HEK293 (cell line): ENCODE results near the gene MEF2C.

Source experiments
- CTCF ChIA-PET: fragments of 350-600 bp; formaldehyde crosslinking; extraction: SDS; loops from one replicate; lab custom pipeline; 2021; ENCODE audit warnings: antibody characterized with exemption; lab: Yijun Ruan, JAX
- POLR2A ChIA-PET: fragments of 300-600 bp; formaldehyde crosslinking; extraction: SDS; loops from one replicate; lab custom pipeline; 2020; ENCODE audit warnings: antibody characterized with exemption, inconsistent platforms; lab: Yijun Ruan, JAX
- H3K27ac ChIP-seq: fragments of 200-500 bp; sonication (Bioruptor generic); 2 replicates; pipeline ENCODE4 v1.5.1; 2014; ENCODE audit warnings: low read depth, low read length, control low read depth, inconsistent platforms; ENCODE audit errors: extremely low read depth
- H3K36me3 ChIP-seq, 2 experiments: fragments of 200-500 bp in 1 of 2; sonication (Bioruptor generic) in 1 of 2; 1 replicate in 1 of 2; 2 replicates in 1 of 2; pipeline ENCODE4 v1.5.1; 2014 to 2017; ENCODE audit warnings: inconsistent platforms in 2 of 2, low read length in 2 of 2; ENCODE audit not compliant: control insufficient read depth in 2 of 2, insufficient read depth in 1 of 2
- H3K4me1 ChIP-seq: fragments of 200-500 bp; sonication (Bioruptor generic); 2 replicates; pipeline ENCODE4 v1.5.1; 2014; ENCODE audit warnings: mild to moderate bottlenecking, low read length, inconsistent platforms; ENCODE audit not compliant: control insufficient read depth, insufficient read depth
- H3K4me3 ChIP-seq: 2 replicates; pipeline ENCODE4 v1.5.1; 2011; ENCODE audit warnings: low read depth, mild to moderate bottlenecking, control low read depth, low read length, moderate library complexity
- H3K9me3 ChIP-seq: fragments of 200-500 bp; sonication (Bioruptor generic); 2 replicates; pipeline ENCODE4 v1.5.1; 2014; ENCODE audit warnings: low read depth, low read length, inconsistent platforms; ENCODE audit not compliant: control insufficient read depth, insufficient read depth
- OSR2 ChIP-seq: fragments of 450-650 bp; formaldehyde crosslinking; IDR thresholded peaks from 2 replicates; pipeline ENCODE4 v1.5.1; 2016; ENCODE audit warnings: missing biosample characterization, missing genetic modification characterization
- SETDB1 ChIP-seq: IDR thresholded peaks from one replicate; pipeline ENCODE4 v1.6.1; 2017; ENCODE audit warnings: mild to moderate bottlenecking, low read length, moderate library complexity, mixed read lengths; ENCODE audit not compliant: insufficient read length
- WT1 ChIP-seq: fragments of 450-650 bp; formaldehyde crosslinking; IDR thresholded peaks from 2 replicates; pipeline ENCODE4 v1.5.1; 2016; ENCODE audit warnings: missing biosample characterization, missing genetic modification characterization
- ZBTB7A ChIP-seq: fragments of 450-650 bp; formaldehyde crosslinking; IDR thresholded peaks from 2 replicates; pipeline ENCODE4 v1.5.1; 2016; ENCODE audit warnings: low read depth, missing biosample characterization, missing genetic modification characterization
- ZNF112 ChIP-seq: fragments of 450-650 bp; formaldehyde crosslinking; IDR thresholded peaks from 2 replicates; pipeline ENCODE4 v1.5.0; 2017; ENCODE audit warnings: missing biosample characterization, missing genetic modification characterization
- ZNF335 ChIP-seq: fragments of 450-650 bp; formaldehyde crosslinking; conservative IDR thresholded peaks from 2 replicates; pipeline ENCODE4 v1.5.1; 2016; ENCODE audit warnings: missing biosample characterization, missing genetic modification characterization
- ZNF416 ChIP-seq: fragments of 450-650 bp; formaldehyde crosslinking; IDR thresholded peaks from 2 replicates; pipeline ENCODE4 v1.5.1; 2016; ENCODE audit warnings: missing biosample characterization, missing genetic modification characterization
- ZNF521 ChIP-seq: fragments of 450-650 bp; formaldehyde crosslinking; IDR thresholded peaks from 2 replicates; pipeline ENCODE4 v1.5.1; 2017; ENCODE audit warnings: missing biosample characterization, mild to moderate bottlenecking, missing genetic modification characterization
- ZNF549 ChIP-seq: fragments of 450-650 bp; IDR thresholded peaks from 2 replicates; pipeline ENCODE4 v1.5.1; 2018; ENCODE audit warnings: missing biosample characterization, missing genetic modification characterization, mild to moderate bottlenecking, inconsistent platforms, moderate library complexity
- ZNF585B ChIP-seq: fragments of 450-650 bp; formaldehyde crosslinking; IDR thresholded peaks from 2 replicates; pipeline ENCODE4 v1.5.1; 2016; ENCODE audit warnings: missing biosample characterization, missing genetic modification characterization
- ZNF610 ChIP-seq: fragments of 450-650 bp; formaldehyde crosslinking; IDR thresholded peaks from 2 replicates; pipeline ENCODE4 v1.5.1; 2016; ENCODE audit warnings: missing biosample characterization, missing genetic modification characterization, borderline replicate concordance
- ZNF624 ChIP-seq: fragments of 450-650 bp; formaldehyde crosslinking; IDR thresholded peaks from 2 replicates; pipeline ENCODE4 v1.5.1; 2017; ENCODE audit warnings: missing biosample characterization, missing genetic modification characterization
- ZNF76 ChIP-seq: fragments of 450-650 bp; formaldehyde crosslinking; IDR thresholded peaks from 2 replicates; pipeline ENCODE4; 2016; ENCODE audit warnings: low read depth, missing biosample characterization, missing genetic modification characterization, borderline replicate concordance
- ZNF785 ChIP-seq: fragments of 450-650 bp; formaldehyde crosslinking; IDR thresholded peaks from 2 replicates; pipeline ENCODE4 v1.5.1; 2016; ENCODE audit warnings: missing biosample characterization, missing genetic modification characterization
- ZNF791 ChIP-seq: fragments of 450-650 bp; formaldehyde crosslinking; IDR thresholded peaks from 2 replicates; pipeline ENCODE4 v1.5.1; 2016; ENCODE audit warnings: missing biosample characterization, missing genetic modification characterization
- ZSCAN16 ChIP-seq: fragments of 450-650 bp; formaldehyde crosslinking; IDR thresholded peaks from 2 replicates; pipeline ENCODE4 v1.5.1; 2016; ENCODE audit warnings: missing biosample characterization, missing genetic modification characterization
- TF ChIP-seq, protein P1 (sequence below): fragments of 450-650 bp; IDR thresholded peaks from 2 replicates; pipeline ENCODE4 v1.5.1; 2018; ENCODE audit warnings: missing biosample characterization, missing genetic modification characterization
- TF ChIP-seq, protein P2 (sequence below): fragments of 450-650 bp; formaldehyde crosslinking; IDR thresholded peaks from 2 replicates; pipeline ENCODE4 v1.5.1; 2016; ENCODE audit warnings: missing biosample characterization, missing genetic modification characterization
- TF ChIP-seq, protein P3 (sequence below): fragments of 450-650 bp; formaldehyde crosslinking; IDR thresholded peaks from 2 replicates; pipeline ENCODE4 v1.5.1; 2016; ENCODE audit warnings: missing biosample characterization, missing genetic modification characterization
- TF ChIP-seq, protein P4 (sequence below): fragments of 450-650 bp; formaldehyde crosslinking; IDR thresholded peaks from 2 replicates; pipeline ENCODE4 v1.5.1; 2016; ENCODE audit warnings: missing biosample characterization, missing genetic modification characterization, borderline replicate concordance

Gene MEF2C

DNA sequence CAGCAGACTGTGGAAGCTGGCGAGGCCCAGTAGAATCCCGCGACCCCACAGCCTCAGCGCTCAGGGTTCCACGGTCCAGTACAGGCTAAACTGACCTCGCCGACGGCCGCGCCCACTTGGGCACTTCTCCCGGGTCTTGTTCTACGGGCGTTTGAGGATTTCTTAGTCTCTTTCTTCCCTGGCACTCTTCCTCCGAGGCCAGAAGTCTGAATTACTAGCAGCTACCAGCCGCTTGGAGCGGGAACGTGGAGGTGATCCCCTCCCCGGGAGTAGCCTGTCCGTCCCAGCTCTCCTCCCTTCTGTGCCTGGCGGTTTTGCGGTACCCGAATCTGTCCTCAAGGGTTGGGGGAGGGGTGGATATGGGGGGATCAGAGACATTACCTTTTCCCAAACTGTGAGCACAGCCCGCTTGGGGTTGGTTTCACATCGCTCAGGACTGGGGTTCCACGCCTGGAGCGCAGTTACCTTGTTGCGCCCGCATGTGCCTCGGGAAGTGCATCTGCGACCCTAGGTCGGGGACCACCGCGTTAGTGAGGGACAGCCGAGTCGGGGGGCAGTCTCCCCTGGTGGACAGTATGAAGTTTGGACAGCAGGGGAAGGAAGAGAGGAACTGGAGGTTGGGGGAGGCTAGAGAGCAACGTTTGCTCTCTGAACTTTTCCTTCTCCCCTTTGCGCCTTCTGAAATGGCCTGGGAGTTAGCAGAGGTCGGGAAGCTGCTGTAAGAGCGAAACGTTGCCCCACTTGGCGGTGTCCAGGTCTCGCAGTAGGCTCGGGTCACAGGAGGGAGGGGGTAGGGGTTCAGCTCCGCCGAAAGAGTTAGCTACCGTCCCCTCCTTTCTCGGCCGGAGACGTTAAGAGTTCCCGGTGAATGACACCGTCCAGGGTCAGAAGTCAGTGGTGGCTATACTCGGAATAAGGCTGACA lies 190.8 kb downstream of the MEF2C start:
- CTCF ChIA-PET = interaction anchor here (0.7 to 4.4 kb wide), 5 partner anchors 10 to 913 kb away, joined by 3 to 46 read pairs (median 12); no protein-coding TSS in a partner anchor
- no peak overlapping the region for H3K4me3 ChIP-seq
- no peaks in the 10 kb centered on the region for H3K4me1 ChIP-seq
- H3K9me3 ChIP-seq = no peaks in the 10 kb centered on the region
- H3K27ac ChIP-seq = no peak overlapping the region
- POLR2A ChIA-PET = interaction anchor here (1.1 kb wide), 1 partner anchor 911 kb away, joined by 4 read pairs; no protein-coding TSS in a partner anchor
- no peak for TF ChIP-seq ZNF785 (tag by site-specific recombination)
- no peak for TF ChIP-seq ZSCAN16 (tag by site-specific recombination)
- no peak for TF ChIP-seq ZNF521 (tag by site-specific recombination)
- no peak for TF ChIP-seq ZBTB7A (tag by site-specific recombination)
- no peak for TF ChIP-seq ZNF76 (tag by site-specific recombination)
- TF ChIP-seq OSR2 = no peak
- TF ChIP-seq SETDB1 = no peak
- TF ChIP-seq ZNF112 = no peak
- TF ChIP-seq WT1 (tag by site-specific recombination) = no peak
- no peak for TF ChIP-seq ZNF335 (tag by site-specific recombination)
- TF ChIP-seq, protein P1, sequence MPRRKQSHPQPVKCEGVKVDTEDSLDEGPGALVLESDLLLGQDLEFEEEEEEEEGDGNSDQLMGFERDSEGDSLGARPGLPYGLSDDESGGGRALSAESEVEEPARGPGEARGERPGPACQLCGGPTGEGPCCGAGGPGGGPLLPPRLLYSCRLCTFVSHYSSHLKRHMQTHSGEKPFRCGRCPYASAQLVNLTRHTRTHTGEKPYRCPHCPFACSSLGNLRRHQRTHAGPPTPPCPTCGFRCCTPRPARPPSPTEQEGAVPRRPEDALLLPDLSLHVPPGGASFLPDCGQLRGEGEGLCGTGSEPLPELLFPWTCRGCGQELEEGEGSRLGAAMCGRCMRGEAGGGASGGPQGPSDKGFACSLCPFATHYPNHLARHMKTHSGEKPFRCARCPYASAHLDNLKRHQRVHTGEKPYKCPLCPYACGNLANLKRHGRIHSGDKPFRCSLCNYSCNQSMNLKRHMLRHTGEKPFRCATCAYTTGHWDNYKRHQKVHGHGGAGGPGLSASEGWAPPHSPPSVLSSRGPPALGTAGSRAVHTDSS (tag by site-specific recombination) = no peak
- TF ChIP-seq ZNF791 (tag by site-specific recombination) = no peak
- TF ChIP-seq ZNF624 = no peak
- no peak for TF ChIP-seq ZNF416 (tag by site-specific recombination)
- TF ChIP-seq ZNF549 (tag by site-specific recombination) = no peak
- no peaks in the 10 kb centered on the region for H3K36me3 ChIP-seq

DNA sequence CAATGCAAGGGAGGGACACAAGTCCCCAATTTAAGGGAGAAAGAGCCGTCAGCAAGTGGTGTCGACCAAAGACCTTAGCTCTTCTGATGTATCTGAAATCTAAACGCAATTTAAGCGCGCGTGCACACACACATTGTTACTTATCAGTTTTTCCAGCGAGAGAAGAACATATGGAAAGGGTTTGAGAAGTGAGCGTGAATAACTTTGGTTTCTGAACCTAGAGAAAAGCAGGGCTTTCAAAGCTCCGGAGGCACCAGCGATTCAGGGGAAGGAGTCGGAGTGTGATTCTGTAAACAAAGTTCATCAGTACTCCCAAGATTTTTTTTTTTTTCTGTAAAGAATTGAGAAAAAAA lies 191.8 kb downstream of the MEF2C start:
- H3K27ac ChIP-seq = no peak overlapping the region
- H3K4me1 ChIP-seq = no peaks in the 10 kb centered on the region
- H3K4me3 ChIP-seq = peak overlapping the region; percentile 27; the same call in 1 of the 2 replicates

More for the DNA sequence above, 191.8 kb downstream of the MEF2C start:
- H3K9me3 ChIP-seq = no peaks in the 10 kb centered on the region
- CTCF ChIA-PET = interaction anchor here (0.6 to 4.4 kb wide), 27 partner anchors 9 to 1584 kb away, joined by 3 to 46 read pairs (median 5); no protein-coding TSS in a partner anchor
- no peak for TF ChIP-seq ZNF585B (tag by site-specific recombination)
- no peak for TF ChIP-seq ZNF610 (tag by site-specific recombination)
- TF ChIP-seq, protein P2, sequence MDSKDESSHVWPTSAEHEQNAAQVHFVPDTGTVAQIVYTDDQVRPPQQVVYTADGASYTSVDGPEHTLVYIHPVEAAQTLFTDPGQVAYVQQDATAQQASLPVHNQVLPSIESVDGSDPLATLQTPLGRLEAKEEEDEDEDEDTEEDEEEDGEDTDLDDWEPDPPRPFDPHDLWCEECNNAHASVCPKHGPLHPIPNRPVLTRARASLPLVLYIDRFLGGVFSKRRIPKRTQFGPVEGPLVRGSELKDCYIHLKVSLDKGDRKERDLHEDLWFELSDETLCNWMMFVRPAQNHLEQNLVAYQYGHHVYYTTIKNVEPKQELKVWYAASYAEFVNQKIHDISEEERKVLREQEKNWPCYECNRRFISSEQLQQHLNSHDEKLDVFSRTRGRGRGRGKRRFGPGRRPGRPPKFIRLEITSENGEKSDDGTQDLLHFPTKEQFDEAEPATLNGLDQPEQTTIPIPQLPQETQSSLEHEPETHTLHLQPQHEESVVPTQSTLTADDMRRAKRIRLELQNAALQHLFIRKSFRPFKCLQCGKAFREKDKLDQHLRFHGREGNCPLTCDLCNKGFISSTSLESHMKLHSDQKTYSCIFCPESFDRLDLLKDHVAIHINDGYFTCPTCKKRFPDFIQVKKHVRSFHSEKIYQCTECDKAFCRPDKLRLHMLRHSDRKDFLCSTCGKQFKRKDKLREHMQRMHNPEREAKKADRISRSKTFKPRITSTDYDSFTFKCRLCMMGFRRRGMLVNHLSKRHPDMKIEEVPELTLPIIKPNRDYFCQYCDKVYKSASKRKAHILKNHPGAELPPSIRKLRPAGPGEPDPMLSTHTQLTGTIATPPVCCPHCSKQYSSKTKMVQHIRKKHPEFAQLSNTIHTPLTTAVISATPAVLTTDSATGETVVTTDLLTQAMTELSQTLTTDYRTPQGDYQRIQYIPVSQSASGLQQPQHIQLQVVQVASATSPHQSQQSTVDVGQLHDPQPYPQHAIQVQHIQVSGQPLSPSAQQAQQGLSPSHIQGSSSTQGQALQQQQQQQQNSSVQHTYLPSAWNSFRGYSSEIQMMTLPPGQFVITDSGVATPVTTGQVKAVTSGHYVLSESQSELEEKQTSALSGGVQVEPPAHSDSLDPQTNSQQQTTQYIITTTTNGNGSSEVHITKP (tag by site-specific recombination) = 0 out of 2 replicates have a peak, but pooled peaks have one; percentile 30
- TF ChIP-seq, protein P3, sequence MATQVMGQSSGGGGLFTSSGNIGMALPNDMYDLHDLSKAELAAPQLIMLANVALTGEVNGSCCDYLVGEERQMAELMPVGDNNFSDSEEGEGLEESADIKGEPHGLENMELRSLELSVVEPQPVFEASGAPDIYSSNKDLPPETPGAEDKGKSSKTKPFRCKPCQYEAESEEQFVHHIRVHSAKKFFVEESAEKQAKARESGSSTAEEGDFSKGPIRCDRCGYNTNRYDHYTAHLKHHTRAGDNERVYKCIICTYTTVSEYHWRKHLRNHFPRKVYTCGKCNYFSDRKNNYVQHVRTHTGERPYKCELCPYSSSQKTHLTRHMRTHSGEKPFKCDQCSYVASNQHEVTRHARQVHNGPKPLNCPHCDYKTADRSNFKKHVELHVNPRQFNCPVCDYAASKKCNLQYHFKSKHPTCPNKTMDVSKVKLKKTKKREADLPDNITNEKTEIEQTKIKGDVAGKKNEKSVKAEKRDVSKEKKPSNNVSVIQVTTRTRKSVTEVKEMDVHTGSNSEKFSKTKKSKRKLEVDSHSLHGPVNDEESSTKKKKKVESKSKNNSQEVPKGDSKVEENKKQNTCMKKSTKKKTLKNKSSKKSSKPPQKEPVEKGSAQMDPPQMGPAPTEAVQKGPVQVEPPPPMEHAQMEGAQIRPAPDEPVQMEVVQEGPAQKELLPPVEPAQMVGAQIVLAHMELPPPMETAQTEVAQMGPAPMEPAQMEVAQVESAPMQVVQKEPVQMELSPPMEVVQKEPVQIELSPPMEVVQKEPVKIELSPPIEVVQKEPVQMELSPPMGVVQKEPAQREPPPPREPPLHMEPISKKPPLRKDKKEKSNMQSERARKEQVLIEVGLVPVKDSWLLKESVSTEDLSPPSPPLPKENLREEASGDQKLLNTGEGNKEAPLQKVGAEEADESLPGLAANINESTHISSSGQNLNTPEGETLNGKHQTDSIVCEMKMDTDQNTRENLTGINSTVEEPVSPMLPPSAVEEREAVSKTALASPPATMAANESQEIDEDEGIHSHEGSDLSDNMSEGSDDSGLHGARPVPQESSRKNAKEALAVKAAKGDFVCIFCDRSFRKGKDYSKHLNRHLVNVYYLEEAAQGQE (tag by site-specific recombination) = no peak
- TF ChIP-seq, protein P4, sequence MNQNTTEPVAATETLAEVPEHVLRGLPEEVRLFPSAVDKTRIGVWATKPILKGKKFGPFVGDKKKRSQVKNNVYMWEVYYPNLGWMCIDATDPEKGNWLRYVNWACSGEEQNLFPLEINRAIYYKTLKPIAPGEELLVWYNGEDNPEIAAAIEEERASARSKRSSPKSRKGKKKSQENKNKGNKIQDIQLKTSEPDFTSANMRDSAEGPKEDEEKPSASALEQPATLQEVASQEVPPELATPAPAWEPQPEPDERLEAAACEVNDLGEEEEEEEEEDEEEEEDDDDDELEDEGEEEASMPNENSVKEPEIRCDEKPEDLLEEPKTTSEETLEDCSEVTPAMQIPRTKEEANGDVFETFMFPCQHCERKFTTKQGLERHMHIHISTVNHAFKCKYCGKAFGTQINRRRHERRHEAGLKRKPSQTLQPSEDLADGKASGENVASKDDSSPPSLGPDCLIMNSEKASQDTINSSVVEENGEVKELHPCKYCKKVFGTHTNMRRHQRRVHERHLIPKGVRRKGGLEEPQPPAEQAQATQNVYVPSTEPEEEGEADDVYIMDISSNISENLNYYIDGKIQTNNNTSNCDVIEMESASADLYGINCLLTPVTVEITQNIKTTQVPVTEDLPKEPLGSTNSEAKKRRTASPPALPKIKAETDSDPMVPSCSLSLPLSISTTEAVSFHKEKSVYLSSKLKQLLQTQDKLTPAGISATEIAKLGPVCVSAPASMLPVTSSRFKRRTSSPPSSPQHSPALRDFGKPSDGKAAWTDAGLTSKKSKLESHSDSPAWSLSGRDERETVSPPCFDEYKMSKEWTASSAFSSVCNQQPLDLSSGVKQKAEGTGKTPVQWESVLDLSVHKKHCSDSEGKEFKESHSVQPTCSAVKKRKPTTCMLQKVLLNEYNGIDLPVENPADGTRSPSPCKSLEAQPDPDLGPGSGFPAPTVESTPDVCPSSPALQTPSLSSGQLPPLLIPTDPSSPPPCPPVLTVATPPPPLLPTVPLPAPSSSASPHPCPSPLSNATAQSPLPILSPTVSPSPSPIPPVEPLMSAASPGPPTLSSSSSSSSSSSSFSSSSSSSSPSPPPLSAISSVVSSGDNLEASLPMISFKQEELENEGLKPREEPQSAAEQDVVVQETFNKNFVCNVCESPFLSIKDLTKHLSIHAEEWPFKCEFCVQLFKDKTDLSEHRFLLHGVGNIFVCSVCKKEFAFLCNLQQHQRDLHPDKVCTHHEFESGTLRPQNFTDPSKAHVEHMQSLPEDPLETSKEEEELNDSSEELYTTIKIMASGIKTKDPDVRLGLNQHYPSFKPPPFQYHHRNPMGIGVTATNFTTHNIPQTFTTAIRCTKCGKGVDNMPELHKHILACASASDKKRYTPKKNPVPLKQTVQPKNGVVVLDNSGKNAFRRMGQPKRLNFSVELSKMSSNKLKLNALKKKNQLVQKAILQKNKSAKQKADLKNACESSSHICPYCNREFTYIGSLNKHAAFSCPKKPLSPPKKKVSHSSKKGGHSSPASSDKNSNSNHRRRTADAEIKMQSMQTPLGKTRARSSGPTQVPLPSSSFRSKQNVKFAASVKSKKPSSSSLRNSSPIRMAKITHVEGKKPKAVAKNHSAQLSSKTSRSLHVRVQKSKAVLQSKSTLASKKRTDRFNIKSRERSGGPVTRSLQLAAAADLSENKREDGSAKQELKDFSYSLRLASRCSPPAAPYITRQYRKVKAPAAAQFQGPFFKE (tag by site-specific recombination) = no peak
- H3K36me3 ChIP-seq = no peaks in the 10 kb centered on the region
- POLR2A ChIA-PET = interaction anchor here (1.1 kb wide), 1 partner anchor 910 kb away, joined by 4 read pairs; no protein-coding TSS in a partner anchor
